HL-60 (cell line): ENCODE data around the gene RCC1.

ENCODE experiments used
- DNase-seq, 2 experiments: peaks; one replicate each; pipeline ENCODE4 v3.0.0-alpha.2; 2010 to 2020; ENCODE audit warnings: low read depth in 1 of 2, low spot score in 1 of 2
- H3K27ac ChIP-seq: fragments of 250-450 bp; sonication (Bioruptor Pico); replicated peaks from 2 replicates; pipeline ENCODE4 v1.5.1; 2020; ENCODE audit warnings: mild to moderate bottlenecking, moderate library complexity
- H3K27me3 ChIP-seq: fragments of 250-450 bp; sonication (Bioruptor Pico); 2 replicates; pipeline ENCODE4 v1.5.1; 2021; ENCODE audit warnings: mild to moderate bottlenecking, moderate library complexity; ENCODE audit not compliant: insufficient read depth, poor library complexity, severe bottlenecking
- H3K4me3 ChIP-seq: replicated peaks from 2 replicates; pipeline ENCODE4 v1.5.1; 2011; ENCODE audit warnings: mild to moderate bottlenecking, control low read depth, low read length; ENCODE audit not compliant: insufficient read depth
- CTCF ChIP-seq: IDR thresholded peaks from one replicate; pipeline ENCODE4 v1.5.1; 2011; ENCODE audit warnings: low read length, control low read depth, inconsistent platforms; ENCODE audit not compliant: insufficient read depth
- GABPA ChIP-seq: IDR thresholded peaks from 2 replicates; pipeline ENCODE4 v1.6.1; 2012; ENCODE audit warnings: low read depth
- POLR2AphosphoS5 ChIP-seq: IDR thresholded peaks from 2 replicates; pipeline ENCODE4 v1.6.1; 2012; ENCODE audit warnings: low read depth
- REST ChIP-seq: IDR thresholded peaks from 2 replicates; pipeline ENCODE4 v1.6.1; 2012; ENCODE audit warnings: low read depth; ENCODE audit not compliant: insufficient replicate concordance
- SPI1 ChIP-seq: IDR thresholded peaks from 2 replicates; pipeline ENCODE4 v1.6.1; 2012; ENCODE audit warnings: low read depth, mild to moderate bottlenecking, borderline replicate concordance

Gene RCC1

GRCh38 chr1:28507247-28507645 is 1.4 kb downstream of the RCC1 start:
- no peak for TF ChIP-seq GABPA
- no peak; the same call in 1 of the 2 replicates for TF ChIP-seq POLR2AphosphoS5
- no peak for TF ChIP-seq SPI1
- no peak for TF ChIP-seq REST
- no peak for TF ChIP-seq CTCF
- DNase-seq: peak in 1 of 2 experiments; percentile 18
- peak overlapping the region; percentile 90 for H3K27ac ChIP-seq
- no peaks in the 10 kb centered on the region for H3K27me3 ChIP-seq
- H3K4me3 ChIP-seq: peak overlapping the region; percentile 70

GRCh38 chr1:28507646-28508434 is 2.0 kb downstream of the RCC1 start:
- DNase-seq: no peak
- TF ChIP-seq GABPA: no peak
- TF ChIP-seq POLR2AphosphoS5: peak; percentile 79; the same call in 1 of the 2 replicates
- TF ChIP-seq CTCF: no peak
- no peak for TF ChIP-seq REST
- no peak for TF ChIP-seq SPI1
- Histone ChIP-seq H3K4me3 (peak overlapping the region; percentile 70), H3K27me3 (no peaks in the 10 kb centered on the region), H3K27ac (peak overlapping the region; percentile 90)

GRCh38 chr1:28508435-28508754 is 2.6 kb downstream of the RCC1 start:
- Histone ChIP-seq H3K4me3 (peak overlapping the region; percentile 70), H3K27me3 (no peaks in the 10 kb centered on the region), H3K27ac (peak overlapping the region; percentile 90)
- TF ChIP-seq POLR2AphosphoS5 (peak; percentile 94), SPI1 (no peak), CTCF (no peak), GABPA (no peak), REST (no peak)
- no peak for DNase-seq
